H1 (cell line): Measurements from ENCODE around the gene PHF23. TPM values are rescaled to one million over a fixed set of nuclear protein-coding genes. Genes with fewer than 3 reads are reported as not detected.

Source experiments
- CHD7 ChIP-seq: fragments of 300-600 bp; sonication (generic); IDR thresholded peaks from 2 replicates; pipeline ENCODE4 v1.7.1; 2012; ENCODE audit warnings: low read length, moderate library complexity, mild to moderate bottlenecking, inconsistent platforms; ENCODE audit not compliant: insufficient replicate concordance
- CTCF ChIP-seq, 3 experiments: IDR thresholded peaks; 1 replicate in 2 of 3; 2 replicates in 1 of 3; pipeline versions ENCODE4 v1.5.1 to v1.6.1; 2011; ENCODE audit warnings: low read length in 3 of 3, mild to moderate bottlenecking in 3 of 3, inconsistent platforms in 2 of 3, low read depth in 1 of 3, moderate library complexity in 1 of 3; ENCODE audit not compliant: insufficient read depth in 1 of 3; ENCODE audit errors: control extremely low read depth in 1 of 3
- FOSL1 ChIP-seq: IDR thresholded peaks from 2 replicates; pipeline ENCODE4 v1.6.1; 2011; ENCODE audit warnings: mild to moderate bottlenecking, low read depth, low read length, moderate library complexity; ENCODE audit not compliant: insufficient read depth
- JUN ChIP-seq: IDR thresholded peaks from 2 replicates; pipeline ENCODE4 v1.6.1; 2011; ENCODE audit warnings: low read depth, mild to moderate bottlenecking, improper control_type of control experiment, low read length
- MAX ChIP-seq: IDR thresholded peaks from 2 replicates; pipeline ENCODE4 v1.6.1; 2012; ENCODE audit warnings: inconsistent platforms
- POU5F1 ChIP-seq: IDR thresholded peaks from 2 replicates; pipeline ENCODE4 v1.6.1; 2011; ENCODE audit warnings: low read depth, mild to moderate bottlenecking, low read length, moderate library complexity
- polyA plus RNA-seq, 7 experiments: library from polyadenylated mRNA; depleted of rRNA in 3 of 7; stranded (reverse) in 5 of 7; unstranded in 2 of 7; fragments of >200 nt in 5 of 7; fragments of 200-250 nt in 2 of 7; gene quantifications; 1 replicate in 5 of 7; 2 replicates in 1 of 7; 4 replicates in 1 of 7; pipeline versions ENCODE4 v1.2.1 to v1.2.3, GENCODE V29; 2011 to 2013; ENCODE audit warnings: missing spikeins in 2 of 7, mixed read lengths in 2 of 7
- total RNA-seq: library from RNA; stranded (reverse); fragmentation: NEBNext Ultra II Directional; extraction: Animal tissue kit (Norgen Biotek cat#: 25700); gene quantifications from 2 replicates; pipeline ENCODE4 v1.2.1, GENCODE V29; 2021

The PHF23 gene
- total and polyA plus RNA-seq, 2 of the 8 experiments (the other 6 are each of a cell fraction or from before 2014, with no cell fraction given) = 47.5 to 62.8 TPM

GRCh38 chr17:7234083-7234951, 4.9 kb downstream of the PHF23 start, which contains the start of gene DVL2 (continued):
- TF ChIP-seq CHD7 = no peak
- TF ChIP-seq FOSL1 = no peak
- TF ChIP-seq JUN = no peak
- TF ChIP-seq POU5F1 = no peak
- no peak for TF ChIP-seq CTCF (IDR thresholded peaks at IDR 0.05; ENCODE audit: control extremely low read depth in 1 of 3, insufficient read depth in 1 of 3, low read depth in 1 of 3, low read length in 3 of 3)
- TF ChIP-seq MAX = peak; percentile 93
